HepG2 (cell line): ENCODE measurements around the gene GRAMD4. TPM values are rescaled to one million over a fixed set of nuclear protein-coding genes. Genes with fewer than 3 reads are reported as not detected.

Experiments
- BRCA1 ChIP-seq: sonication (generic); formaldehyde crosslinking; IDR thresholded peaks from 2 replicates; pipeline ENCODE4 v1.4.0; 2020; ENCODE audit warnings: missing genetic modification reagents
- HOXA9 ChIP-seq: sonication (generic); formaldehyde crosslinking; IDR thresholded peaks from 2 replicates; pipeline ENCODE4 v1.8.1; 2022; ENCODE audit warnings: missing genetic modification reagents, mild to moderate bottlenecking, moderate library complexity, borderline replicate concordance
- MAFF ChIP-seq: IDR thresholded peaks from 2 replicates; pipeline ENCODE4 v1.6.1; 2011; ENCODE audit warnings: low read depth, low read length, improper control_type of control experiment
- NFKB2 ChIP-seq: sonication (generic); formaldehyde crosslinking; IDR thresholded peaks from 2 replicates; pipeline ENCODE4 v1.4.0; 2020; ENCODE audit warnings: missing genetic modification reagents, borderline replicate concordance
- NONO ChIP-seq, 2 experiments: fragments of 450-650 bp in 1 of 2; sonication (generic) in 1 of 2; formaldehyde crosslinking in 1 of 2; IDR thresholded peaks in 1 of 2; conservative IDR thresholded peaks in 1 of 2; 2 replicates each; pipeline versions ENCODE4 v1.6.1 to v1.8.0; 2017 to 2022; ENCODE audit warnings: mild to moderate bottlenecking in 1 of 2, missing genetic modification reagents in 1 of 2, moderate library complexity in 1 of 2
- RCOR2 ChIP-seq: IDR thresholded peaks from 2 replicates; pipeline ENCODE4 v1.6.1; 2016; ENCODE audit warnings: missing biosample characterization, missing genetic modification reagents
- SMAD9 ChIP-seq: sonication (generic); formaldehyde crosslinking; IDR thresholded peaks from 2 replicates; pipeline ENCODE4 v1.5.1; 2020; ENCODE audit warnings: mild to moderate bottlenecking, missing genetic modification reagents
- TAF1 ChIP-seq: sonication (generic); formaldehyde crosslinking; IDR thresholded peaks from 2 replicates; pipeline ENCODE4 v1.4.0; 2020; ENCODE audit warnings: missing genetic modification reagents
- YY1 ChIP-seq: IDR thresholded peaks from 2 replicates; pipeline ENCODE4 v1.6.1; 2011; ENCODE audit warnings: low read length, low read depth, moderate library complexity, mild to moderate bottlenecking; ENCODE audit not compliant: insufficient read depth, insufficient replicate concordance
- ZBTB3 ChIP-seq: sonication (generic); formaldehyde crosslinking; IDR thresholded peaks from 2 replicates; pipeline ENCODE4 v1.4.0; 2020; ENCODE audit warnings: low read depth, mild to moderate bottlenecking, moderate library complexity, missing genetic modification reagents, borderline replicate concordance
- ZNF253 ChIP-seq: sonication (generic); formaldehyde crosslinking; IDR thresholded peaks from 2 replicates; pipeline ENCODE4 v1.8.0; 2022; ENCODE audit warnings: mild to moderate bottlenecking, missing genetic modification reagents, borderline replicate concordance
- ZNF660 ChIP-seq: sonication (generic); formaldehyde crosslinking; IDR thresholded peaks from 2 replicates; pipeline ENCODE4 v1.5.1; 2020; ENCODE audit warnings: mild to moderate bottlenecking, low read depth, missing genetic modification reagents, borderline replicate concordance
- ZNF768 ChIP-seq: sonication (generic); formaldehyde crosslinking; IDR thresholded peaks from 2 replicates; pipeline ENCODE4 v1.4.0; 2020; ENCODE audit warnings: missing genetic modification reagents
- ZNF841 ChIP-seq: sonication (generic); formaldehyde crosslinking; IDR thresholded peaks from 2 replicates; pipeline ENCODE4 v1.8.1; 2023; ENCODE audit warnings: missing genetic modification reagents, borderline replicate concordance
- ZNF850 ChIP-seq: sonication (generic); formaldehyde crosslinking; conservative IDR thresholded peaks from 2 replicates; pipeline ENCODE4 v1.9.0; 2021; ENCODE audit warnings: mild to moderate bottlenecking, missing genetic modification reagents
- ZSCAN9 ChIP-seq: IDR thresholded peaks from 2 replicates; pipeline ENCODE4 v1.6.1; 2016; ENCODE audit warnings: borderline replicate concordance
- polyA plus RNA-seq, 8 experiments: library from polyadenylated mRNA; depleted of rRNA in 3 of 8; stranded (reverse) in 7 of 8; unstranded in 1 of 8; fragments of >200 nt; fragmentation: Illumina TruSeq in 4 of 8; extraction: Trizol in 4 of 8; gene quantifications; 2 replicates each; pipeline versions ENCODE4 v1.2.1 to v1.2.3, GENCODE V29; 2011 to 2016; ENCODE audit warnings: low read depth in 4 of 8, missing spikeins in 1 of 8, mixed read lengths in 1 of 8; ENCODE audit not compliant: insufficient read depth in 1 of 8
- total RNA-seq, 5 experiments: library from RNA; depleted of rRNA; stranded (reverse); fragments of >200 nt; fragmentation: Illumina TruSeq; extraction: Trizol; gene quantifications; 2 replicates each; pipeline ENCODE4 v1.2.3, GENCODE V29; 2016; ENCODE audit warnings: low read depth in 1 of 5
- TF ChIP-seq, protein P1 (sequence below): sonication (generic); formaldehyde crosslinking; IDR thresholded peaks from one replicate; pipeline ENCODE4 v1.5.1; 2020; ENCODE audit warnings: mild to moderate bottlenecking, missing genetic modification reagents; ENCODE audit errors: not compliant biosample characterization
- TF ChIP-seq, protein P2 (sequence below): sonication (generic); formaldehyde crosslinking; IDR thresholded peaks from 2 replicates; pipeline ENCODE4 v1.4.0; 2020; ENCODE audit warnings: missing genetic modification reagents, borderline replicate concordance
- TF ChIP-seq, protein P3 (sequence below): IDR thresholded peaks from 2 replicates; pipeline ENCODE4 v1.6.1; 2016; ENCODE audit warnings: low read depth, borderline replicate concordance

The GRAMD4 gene
- total and polyA plus RNA-seq, 2 of the 13 experiments (the other 11 are each of a cell fraction or from before 2014, with no cell fraction given), result 15.2 to 15.7 TPM

DNA sequence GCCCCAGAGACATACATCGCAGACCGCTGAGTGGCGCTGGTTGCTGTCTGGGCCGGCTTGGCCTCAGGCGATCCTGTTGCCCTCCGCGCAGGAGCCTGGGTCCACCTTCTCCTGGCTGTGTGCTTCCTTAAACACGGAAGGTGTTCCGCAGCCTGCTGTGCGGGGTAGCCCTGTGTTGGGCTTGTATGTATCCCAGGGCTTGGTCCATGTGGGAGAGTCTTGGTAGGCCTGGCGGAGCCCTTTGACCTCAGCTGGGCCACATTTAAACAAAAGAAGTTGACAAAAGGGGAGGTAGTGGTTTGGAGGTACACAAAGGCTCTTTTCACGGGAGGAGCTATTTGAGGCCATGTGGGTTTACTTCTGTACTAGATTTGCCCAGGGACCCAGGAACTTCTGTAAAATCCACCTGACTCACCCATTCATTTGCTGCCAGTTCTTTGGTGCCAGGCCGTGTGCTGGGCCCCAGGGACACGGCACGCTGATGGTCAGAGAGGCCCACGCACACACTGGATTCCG, 11.0 kb upstream of the GRAMD4 start (continued):
- TF ChIP-seq, protein P1, sequence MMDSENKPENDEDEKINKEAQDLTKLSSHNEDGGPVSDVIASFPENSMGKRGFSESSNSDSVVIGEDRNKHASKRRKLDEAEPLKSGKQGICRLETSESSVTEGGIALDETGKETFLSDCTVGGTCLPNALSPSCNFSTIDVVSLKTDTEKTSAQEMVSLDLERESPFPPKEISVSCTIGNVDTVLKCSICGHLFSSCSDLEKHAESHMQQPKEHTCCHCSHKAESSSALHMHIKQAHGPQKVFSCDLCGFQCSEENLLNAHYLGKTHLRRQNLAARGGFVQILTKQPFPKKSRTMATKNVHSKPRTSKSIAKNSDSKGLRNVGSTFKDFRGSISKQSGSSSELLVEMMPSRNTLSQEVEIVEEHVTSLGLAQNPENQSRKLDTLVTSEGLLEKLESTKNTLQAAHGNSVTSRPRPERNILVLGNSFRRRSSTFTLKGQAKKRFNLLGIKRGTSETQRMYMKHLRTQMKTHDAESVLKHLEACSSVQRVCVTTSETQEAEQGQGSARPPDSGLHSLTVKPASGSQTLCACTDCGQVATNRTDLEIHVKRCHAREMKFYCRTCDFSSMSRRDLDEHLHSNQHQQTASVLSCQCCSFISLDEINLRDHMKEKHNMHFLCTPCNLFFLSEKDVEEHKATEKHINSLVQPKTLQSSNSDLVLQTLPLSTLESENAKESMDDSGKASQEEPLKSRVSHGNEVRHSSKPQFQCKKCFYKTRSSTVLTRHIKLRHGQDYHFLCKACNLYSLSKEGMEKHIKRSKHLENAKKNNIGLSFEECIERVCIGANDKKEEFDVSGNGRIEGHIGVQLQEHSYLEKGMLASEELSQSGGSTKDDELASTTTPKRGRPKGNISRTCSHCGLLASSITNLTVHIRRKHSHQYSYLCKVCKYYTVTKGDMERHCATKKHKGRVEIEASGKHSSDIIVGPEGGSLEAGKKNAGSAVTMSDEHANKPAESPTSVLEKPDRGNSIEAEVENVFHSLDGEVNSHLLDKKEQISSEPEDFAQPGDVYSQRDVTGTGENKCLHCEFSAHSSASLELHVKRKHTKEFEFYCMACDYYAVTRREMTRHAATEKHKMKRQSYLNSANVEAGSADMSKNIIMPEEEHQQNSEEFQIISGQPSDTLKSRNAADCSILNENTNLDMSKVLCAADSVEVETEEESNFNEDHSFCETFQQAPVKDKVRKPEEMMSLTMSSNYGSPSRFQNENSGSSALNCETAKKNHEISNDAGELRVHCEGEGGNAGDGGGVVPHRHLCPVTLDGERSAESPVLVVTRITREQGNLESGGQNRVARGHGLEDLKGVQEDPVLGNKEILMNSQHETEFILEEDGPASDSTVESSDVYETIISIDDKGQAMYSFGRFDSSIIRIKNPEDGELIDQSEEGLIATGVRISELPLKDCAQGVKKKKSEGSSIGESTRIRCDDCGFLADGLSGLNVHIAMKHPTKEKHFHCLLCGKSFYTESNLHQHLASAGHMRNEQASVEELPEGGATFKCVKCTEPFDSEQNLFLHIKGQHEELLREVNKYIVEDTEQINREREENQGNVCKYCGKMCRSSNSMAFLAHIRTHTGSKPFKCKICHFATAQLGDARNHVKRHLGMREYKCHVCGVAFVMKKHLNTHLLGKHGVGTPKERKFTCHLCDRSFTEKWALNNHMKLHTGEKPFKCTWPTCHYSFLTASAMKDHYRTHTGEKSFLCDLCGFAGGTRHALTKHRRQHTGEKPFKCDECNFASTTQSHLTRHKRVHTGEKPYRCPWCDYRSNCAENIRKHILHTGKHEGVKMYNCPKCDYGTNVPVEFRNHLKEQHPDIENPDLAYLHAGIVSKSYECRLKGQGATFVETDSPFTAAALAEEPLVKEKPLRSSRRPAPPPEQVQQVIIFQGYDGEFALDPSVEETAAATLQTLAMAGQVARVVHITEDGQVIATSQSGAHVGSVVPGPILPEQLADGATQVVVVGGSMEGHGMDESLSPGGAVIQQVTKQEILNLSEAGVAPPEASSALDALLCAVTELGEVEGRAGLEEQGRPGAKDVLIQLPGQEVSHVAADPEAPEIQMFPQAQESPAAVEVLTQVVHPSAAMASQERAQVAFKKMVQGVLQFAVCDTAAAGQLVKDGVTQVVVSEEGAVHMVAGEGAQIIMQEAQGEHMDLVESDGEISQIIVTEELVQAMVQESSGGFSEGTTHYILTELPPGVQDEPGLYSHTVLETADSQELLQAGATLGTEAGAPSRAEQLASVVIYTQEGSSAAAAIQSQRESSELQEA (CRISPR knock-in tag), result no peak
- no peak for TF ChIP-seq TAF1 (CRISPR knock-in tag)
- TF ChIP-seq, protein P2, sequence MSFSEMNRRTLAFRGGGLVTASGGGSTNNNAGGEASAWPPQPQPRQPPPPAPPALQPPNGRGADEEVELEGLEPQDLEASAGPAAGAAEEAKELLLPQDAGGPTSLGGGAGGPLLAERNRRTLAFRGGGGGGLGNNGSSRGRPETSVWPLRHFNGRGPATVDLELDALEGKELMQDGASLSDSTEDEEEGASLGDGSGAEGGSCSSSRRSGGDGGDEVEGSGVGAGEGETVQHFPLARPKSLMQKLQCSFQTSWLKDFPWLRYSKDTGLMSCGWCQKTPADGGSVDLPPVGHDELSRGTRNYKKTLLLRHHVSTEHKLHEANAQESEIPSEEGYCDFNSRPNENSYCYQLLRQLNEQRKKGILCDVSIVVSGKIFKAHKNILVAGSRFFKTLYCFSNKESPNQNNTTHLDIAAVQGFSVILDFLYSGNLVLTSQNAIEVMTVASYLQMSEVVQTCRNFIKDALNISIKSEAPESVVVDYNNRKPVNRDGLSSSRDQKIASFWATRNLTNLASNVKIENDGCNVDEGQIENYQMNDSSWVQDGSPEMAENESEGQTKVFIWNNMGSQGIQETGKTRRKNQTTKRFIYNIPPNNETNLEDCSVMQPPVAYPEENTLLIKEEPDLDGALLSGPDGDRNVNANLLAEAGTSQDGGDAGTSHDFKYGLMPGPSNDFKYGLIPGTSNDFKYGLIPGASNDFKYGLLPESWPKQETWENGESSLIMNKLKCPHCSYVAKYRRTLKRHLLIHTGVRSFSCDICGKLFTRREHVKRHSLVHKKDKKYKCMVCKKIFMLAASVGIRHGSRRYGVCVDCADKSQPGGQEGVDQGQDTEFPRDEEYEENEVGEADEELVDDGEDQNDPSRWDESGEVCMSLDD, result peak; percentile 76; the same call in 1 of the 2 replicates
- TF ChIP-seq ZNF768 (CRISPR knock-in tag), result no peak; the same call in 1 of the 2 replicates
- TF ChIP-seq ZNF841, result no peak
- TF ChIP-seq ZNF253 (CRISPR knock-in tag), result no peak
- no peak for TF ChIP-seq BRCA1 (CRISPR knock-in tag)
- TF ChIP-seq ZSCAN9 (CRISPR knock-in tag), result peak; percentile 82
- no peak for TF ChIP-seq ZNF660
- TF ChIP-seq MAFF, result no peak
- no peak for TF ChIP-seq ZNF850 (CRISPR knock-in tag)
- TF ChIP-seq SMAD9 (CRISPR knock-in tag), result no peak
- no peak for TF ChIP-seq ZBTB3 (CRISPR knock-in tag)
- no peak; the same call in 1 of the 2 replicates for TF ChIP-seq RCOR2
- TF ChIP-seq, protein P3, sequence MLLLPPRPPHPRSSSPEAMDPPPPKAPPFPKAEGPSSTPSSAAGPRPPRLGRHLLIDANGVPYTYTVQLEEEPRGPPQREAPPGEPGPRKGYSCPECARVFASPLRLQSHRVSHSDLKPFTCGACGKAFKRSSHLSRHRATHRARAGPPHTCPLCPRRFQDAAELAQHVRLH (CRISPR knock-in tag), result peak; percentile 28; the same call in 1 of the 2 replicates
- no peak for TF ChIP-seq HOXA9
- TF ChIP-seq YY1, result no peak
- TF ChIP-seq NONO (IDR thresholded peaks at IDR 0.05), result no peak
- 0 out of 2 replicates have a peak, but pooled peaks have one; percentile 43 for TF ChIP-seq NONO (CRISPR knock-in tag; conservative IDR thresholded peaks at IDR 0.05)
- no peak; the same call in 1 of the 2 replicates for TF ChIP-seq NFKB2 (CRISPR knock-in tag)
